Thymus (tissue), 11 donors: ENCODE data around the gene RSF1. TPM values are rescaled to one million over a fixed set of nuclear protein-coding genes. Genes with fewer than 3 reads are reported as not detected.
"Not testable (repeated sequence)": the region's sequence is repeated elsewhere in the genome, so short reads cannot be mapped to it uniquely, and the experiment has no call there.

Experiments
- DNase-seq, 9 donors: peaks; one replicate each; pipeline ENCODE4 v3.0.0-alpha.2; 2013; ENCODE audit warnings: low spot score in 9 of 9, low read depth in 6 of 9, missing footprints in 1 of 9
- H3K27ac ChIP-seq, 2 donors: one replicate each; pipeline ENCODE4 v1.5.1; 2013; ENCODE audit warnings: control low read depth in 1 of 2, low read depth in 1 of 2, low read length in 1 of 2, mild to moderate bottlenecking in 1 of 2, moderate library complexity in 1 of 2
- H3K27me3 ChIP-seq, 2 donors: one replicate each; pipeline ENCODE4 v1.5.1; 2013; ENCODE audit warnings: low read length in 1 of 2; ENCODE audit not compliant: control insufficient read depth in 2 of 2, insufficient read depth in 1 of 2
- H3K36me3 ChIP-seq, 2 donors: one replicate each; pipeline ENCODE4 v1.5.1; 2013; ENCODE audit warnings: low read length in 1 of 2, mild to moderate bottlenecking in 1 of 2, moderate library complexity in 1 of 2; ENCODE audit not compliant: control insufficient read depth in 2 of 2, insufficient read depth in 2 of 2
- H3K4me1 ChIP-seq, 2 donors: one replicate each; pipeline ENCODE4 v1.5.1; 2013; ENCODE audit warnings: low read length in 2 of 2; ENCODE audit not compliant: control insufficient read depth in 2 of 2, insufficient read depth in 2 of 2
- H3K4me3 ChIP-seq, 2 donors: one replicate each; pipeline ENCODE4 v1.5.1; 2013; ENCODE audit warnings: low read length in 2 of 2, control low read depth in 1 of 2, mild to moderate bottlenecking in 1 of 2
- H3K9me3 ChIP-seq, 2 donors: one replicate each; pipeline ENCODE4 v1.5.1; 2013; ENCODE audit warnings: low read length in 1 of 2, mild to moderate bottlenecking in 1 of 2; ENCODE audit not compliant: control insufficient read depth in 2 of 2, insufficient read depth in 1 of 2
- WGBS: extraction: QIAGEN DNeasy Blood & Tissue Kit; methylation state at CpG from one replicate; pipeline ENCODE4 v1.1.7; 2013; 5-methylcytosine and 5-hydroxymethylcytosine counted together
- polyA plus RNA-seq: library from polyadenylated mRNA; stranded (reverse); fragments of 200-250 nt; gene quantifications from one replicate; pipeline ENCODE4 v1.2.3, GENCODE V29; 2013
- total RNA-seq: library from RNA; stranded (reverse); fragments of 120-200 nt; gene quantifications from one replicate; pipeline ENCODE4 v1.2.4, GENCODE V29; 2013
- donor health status: healthy.

Gene RSF1
- total and polyA plus RNA-seq, 2 donors = 12.2 to 51.8 TPM

- Histone ChIP-seq H3K27ac (no peak overlapping the region), H3K4me1 (no peaks in the 10 kb centered on the region), H3K36me3 (peaks cover 7 to 9% of the 10 kb centered on the region in 2 donors), H3K27me3 (no peaks in the 10 kb centered on the region), H3K9me3 (peaks cover 5 to 21% of the 10 kb centered on the region in 2 donors), H3K4me3 (no peak overlapping the region)
- 96% methylated on average over 1 of the region's 1 CpG for WGBS
- DNase-seq = no peak
These were observed 31.0 kb upstream of the RSF1 start for GRCh38 chr11:77851503-77851902.

- not testable (repeated sequence) for DNase-seq, H3K4me3 ChIP-seq, H3K4me1 ChIP-seq, H3K27me3 ChIP-seq, H3K36me3 ChIP-seq, H3K9me3 ChIP-seq, H3K27ac ChIP-seq
- WGBS = 88% methylated on average over 5 of the region's 5 CpGs
These were observed 23.2 kb upstream of the RSF1 start for GRCh38 chr11:77843700-77844099.

GRCh38 chr11:77842441-77843121 lies 22.1 kb upstream of the RSF1 start:
- WGBS = 56% methylated on average over 1 of the region's 1 CpG
- peaks cover 0 to 3% of the 10 kb centered on the region in 2 donors for H3K36me3 ChIP-seq
- no peak overlapping the region for H3K27ac ChIP-seq
- no peaks in the 10 kb centered on the region for H3K27me3 ChIP-seq
- no peaks in the 10 kb centered on the region for H3K9me3 ChIP-seq
- DNase-seq = no peak
- H3K4me3 ChIP-seq = no peak overlapping the region
- H3K4me1 ChIP-seq = no peaks in the 10 kb centered on the region

GRCh38 chr11:77833302-77833701 lies 12.8 kb upstream of the RSF1 start:
- H3K36me3 ChIP-seq = no peaks in the 10 kb centered on the region
- 97% methylated on average over 4 of the region's 4 CpGs for WGBS
- no peaks in the 10 kb centered on the region for H3K4me1 ChIP-seq
- no peaks in the 10 kb centered on the region for H3K9me3 ChIP-seq
- no peak for DNase-seq
- no peaks in the 10 kb centered on the region for H3K27me3 ChIP-seq
- H3K4me3 ChIP-seq = no peak overlapping the region
- no peak overlapping the region for H3K27ac ChIP-seq

GRCh38 chr11:77828926-77829325 lies 8.4 kb upstream of the RSF1 start:
- no peaks in the 10 kb centered on the region for H3K36me3 ChIP-seq
- WGBS = 97% methylated on average over 2 of the region's 2 CpGs
- no peaks in the 10 kb centered on the region for H3K4me1 ChIP-seq
- no peak for DNase-seq
- no peak overlapping the region for H3K4me3 ChIP-seq
- no peak overlapping the region for H3K27ac ChIP-seq
- no peaks in the 10 kb centered on the region for H3K9me3 ChIP-seq
- no peaks in the 10 kb centered on the region for H3K27me3 ChIP-seq

GRCh38 chr11:77823775-77824174 lies 3.3 kb upstream of the RSF1 start:
- Histone ChIP-seq H3K27ac (no peak overlapping the region), H3K4me3 (no peak overlapping the region), H3K4me1 (peaks cover 9 to 10% of the 10 kb centered on the region in 2 donors), H3K27me3 (no peaks in the 10 kb centered on the region), H3K36me3 (no peaks in the 10 kb centered on the region), H3K9me3 (no peaks in the 10 kb centered on the region)
- 37% methylated on average over 1 of the region's 1 CpG for WGBS
- DNase-seq = no peak

- not testable (repeated sequence) for DNase-seq, H3K4me3 ChIP-seq, H3K27me3 ChIP-seq, H3K36me3 ChIP-seq, H3K9me3 ChIP-seq, H3K27ac ChIP-seq
- 91% methylated on average over 13 of the region's 13 CpGs for WGBS
- peaks cover 10 to 17% of the 10 kb centered on the region in 2 donors for H3K4me1 ChIP-seq
These were observed 1.6 kb upstream of the RSF1 start for GRCh38 chr11:77822126-77822525.

GRCh38 chr11:77821349-77821851 lies 878 bp upstream of the RSF1 start:
- peaks cover 10 to 17% of the 10 kb centered on the region in 2 donors for H3K4me1 ChIP-seq
- peak in 3 of 9 donors; percentile 4 to 44 (median 12) for DNase-seq

GRCh38 chr11:77819921-77820564 lies 479 bp downstream of the RSF1 start:
- Histone ChIP-seq H3K27ac (peak overlapping the region; percentile 96 to 97), H3K4me1 (peaks cover 10 to 17% of the 10 kb centered on the region in 2 donors), H3K36me3 (no peaks in the 10 kb centered on the region), H3K9me3 (no peaks in the 10 kb centered on the region), H3K27me3 (no peaks in the 10 kb centered on the region), H3K4me3 (peak overlapping the region; percentile 80 to 94)
- WGBS = under 1% methylated on average over 53 of the region's 55 CpGs
- DNase-seq = peak in 1 of 9 donors; percentile 37

More at GRCh38 chr11:77821349-77821851, 878 bp upstream of the RSF1 start:
- Histone ChIP-seq H3K27me3 (no peaks in the 10 kb centered on the region), H3K27ac (peak overlapping the region; percentile 38 to 58), H3K9me3 (no peaks in the 10 kb centered on the region), H3K36me3 (no peaks in the 10 kb centered on the region), H3K4me3 (peak overlapping the region; percentile 80 to 94)
- under 1% methylated on average over 16 of the region's 16 CpGs for WGBS
